ENCODE measurements around the gene SUMO2. TPM values are rescaled to one million over a fixed set of nuclear protein-coding genes. Genes with fewer than 3 reads are reported as not detected.

The SUMO2 gene
- total and polyA plus RNA-seq, 8 donors: 321 to 735 (median 651) TPM

DNA sequence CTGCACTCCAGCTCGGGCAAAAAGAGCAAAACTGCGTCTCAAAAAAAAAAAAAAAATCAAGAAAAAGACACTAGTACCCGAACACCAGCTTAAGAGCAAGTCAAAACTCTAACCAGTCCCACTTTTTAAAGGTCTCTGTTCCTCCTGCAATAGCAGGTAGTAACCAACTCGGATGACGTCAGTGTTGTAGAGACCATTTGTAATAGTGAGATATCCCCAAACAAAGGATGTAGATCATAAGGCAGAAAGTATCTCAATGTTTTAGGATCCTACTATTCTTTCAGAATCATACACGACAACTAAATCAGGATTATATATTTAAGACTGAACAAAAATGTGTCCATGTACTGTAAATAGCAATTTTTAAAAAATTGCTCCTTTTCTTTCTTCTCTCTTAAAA lies 30.8 kb downstream of the SUMO2 start:
- Histone ChIP-seq H3K9me3 (no peaks in the 10 kb centered on the region), H3K36me3 (peaks cover 0 to 16% of the 10 kb centered on the region in 2 donors), H3K27me3 (no peaks in the 10 kb centered on the region), H3K27ac (no peak overlapping the region), H3K4me3 (no peak overlapping the region), H3K4me1 (peaks cover 10 to 38% of the 10 kb centered on the region in 2 donors)
- DNase-seq: no peak
- intact Hi-C loops (cut with DNase I): no loop called here
- no peak for ATAC-seq
- TF ChIP-seq, protein P1, sequence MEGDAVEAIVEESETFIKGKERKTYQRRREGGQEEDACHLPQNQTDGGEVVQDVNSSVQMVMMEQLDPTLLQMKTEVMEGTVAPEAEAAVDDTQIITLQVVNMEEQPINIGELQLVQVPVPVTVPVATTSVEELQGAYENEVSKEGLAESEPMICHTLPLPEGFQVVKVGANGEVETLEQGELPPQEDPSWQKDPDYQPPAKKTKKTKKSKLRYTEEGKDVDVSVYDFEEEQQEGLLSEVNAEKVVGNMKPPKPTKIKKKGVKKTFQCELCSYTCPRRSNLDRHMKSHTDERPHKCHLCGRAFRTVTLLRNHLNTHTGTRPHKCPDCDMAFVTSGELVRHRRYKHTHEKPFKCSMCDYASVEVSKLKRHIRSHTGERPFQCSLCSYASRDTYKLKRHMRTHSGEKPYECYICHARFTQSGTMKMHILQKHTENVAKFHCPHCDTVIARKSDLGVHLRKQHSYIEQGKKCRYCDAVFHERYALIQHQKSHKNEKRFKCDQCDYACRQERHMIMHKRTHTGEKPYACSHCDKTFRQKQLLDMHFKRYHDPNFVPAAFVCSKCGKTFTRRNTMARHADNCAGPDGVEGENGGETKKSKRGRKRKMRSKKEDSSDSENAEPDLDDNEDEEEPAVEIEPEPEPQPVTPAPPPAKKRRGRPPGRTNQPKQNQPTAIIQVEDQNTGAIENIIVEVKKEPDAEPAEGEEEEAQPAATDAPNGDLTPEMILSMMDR (IDR thresholded peaks at IDR 0.05): no peak

DNA sequence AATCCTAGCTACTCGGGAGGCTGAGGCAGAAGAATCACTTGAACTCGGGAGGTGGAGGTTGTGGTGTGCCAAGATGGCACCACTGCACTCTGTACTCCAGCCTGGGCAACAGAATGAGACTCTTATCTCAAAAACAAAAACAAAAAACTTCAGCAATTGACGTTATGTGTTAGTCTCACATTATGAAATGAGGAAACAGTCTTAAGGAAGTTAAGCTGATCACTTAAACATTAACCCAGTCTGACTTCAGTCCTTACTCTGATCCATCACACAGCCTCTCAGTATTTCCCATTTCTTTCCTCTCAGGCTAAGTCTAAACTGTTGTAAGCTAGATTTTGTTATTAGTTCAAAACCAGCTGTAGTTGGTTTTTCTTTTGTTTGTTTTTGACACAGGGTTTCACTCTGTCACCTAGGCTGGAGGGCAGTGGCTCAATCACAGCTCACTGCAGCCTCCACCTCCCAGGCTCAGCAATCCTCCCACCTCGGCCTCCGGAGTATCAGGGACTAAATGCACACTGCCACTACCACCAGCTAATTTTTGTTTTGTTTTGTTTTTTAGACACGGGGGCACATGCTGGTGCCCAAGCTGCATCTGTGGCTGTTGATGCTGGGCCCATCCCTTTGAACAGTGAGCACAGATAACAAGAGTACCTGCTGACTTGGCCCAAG lies 34.7 kb downstream of the SUMO2 start:
- intact Hi-C loops (cut with DNase I): no loop called here
- DNase-seq: no peak
- H3K4me1 ChIP-seq: peaks cover 4 to 22% of the 10 kb centered on the region in 2 donors
- H3K4me3 ChIP-seq: no peak overlapping the region
- H3K36me3 ChIP-seq: peaks cover 0 to 55% of the 10 kb centered on the region in 2 donors
- TF ChIP-seq, protein P1 (IDR thresholded peaks at IDR 0.05): no peak
- H3K27me3 ChIP-seq: no peaks in the 10 kb centered on the region
- no peaks in the 10 kb centered on the region for H3K9me3 ChIP-seq
- peak overlapping the region; percentile 10 to 45 for H3K27ac ChIP-seq
- ATAC-seq: peak; percentile 70

DNA sequence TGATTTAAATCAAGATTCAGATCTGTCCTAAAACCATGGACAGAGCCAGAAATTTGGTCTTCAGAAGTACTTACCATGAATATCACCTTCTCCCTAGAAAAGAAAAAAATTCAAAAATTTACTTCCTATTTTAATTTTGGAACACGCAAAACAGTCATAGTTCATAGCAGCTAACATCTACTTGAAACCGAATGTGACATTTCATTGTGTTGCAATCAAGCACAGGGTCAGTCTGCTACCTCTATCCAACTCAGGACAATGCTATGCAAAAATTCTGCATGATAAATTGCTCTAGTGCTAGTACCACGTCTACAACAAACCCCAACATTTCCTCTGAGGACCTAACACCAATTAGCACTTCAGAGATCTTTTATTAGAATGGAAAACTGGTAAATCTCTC lies 36.2 kb downstream of the SUMO2 start:
- Histone ChIP-seq H3K9me3 (no peaks in the 10 kb centered on the region), H3K4me1 (peaks cover 0 to 11% of the 10 kb centered on the region in 2 donors), H3K27me3 (no peaks in the 10 kb centered on the region), H3K36me3 (peaks cover 0 to 66% of the 10 kb centered on the region in 2 donors), H3K27ac (peak overlapping the region in 1 of 2 donors; percentile 19), H3K4me3 (no peak overlapping the region)
- ATAC-seq (peak; percentile 37), DNase-seq (no peak)
- TF ChIP-seq, protein P1 (IDR thresholded peaks at IDR 0.05): no peak
- intact Hi-C loops (cut with DNase I): no loop called here

DNA sequence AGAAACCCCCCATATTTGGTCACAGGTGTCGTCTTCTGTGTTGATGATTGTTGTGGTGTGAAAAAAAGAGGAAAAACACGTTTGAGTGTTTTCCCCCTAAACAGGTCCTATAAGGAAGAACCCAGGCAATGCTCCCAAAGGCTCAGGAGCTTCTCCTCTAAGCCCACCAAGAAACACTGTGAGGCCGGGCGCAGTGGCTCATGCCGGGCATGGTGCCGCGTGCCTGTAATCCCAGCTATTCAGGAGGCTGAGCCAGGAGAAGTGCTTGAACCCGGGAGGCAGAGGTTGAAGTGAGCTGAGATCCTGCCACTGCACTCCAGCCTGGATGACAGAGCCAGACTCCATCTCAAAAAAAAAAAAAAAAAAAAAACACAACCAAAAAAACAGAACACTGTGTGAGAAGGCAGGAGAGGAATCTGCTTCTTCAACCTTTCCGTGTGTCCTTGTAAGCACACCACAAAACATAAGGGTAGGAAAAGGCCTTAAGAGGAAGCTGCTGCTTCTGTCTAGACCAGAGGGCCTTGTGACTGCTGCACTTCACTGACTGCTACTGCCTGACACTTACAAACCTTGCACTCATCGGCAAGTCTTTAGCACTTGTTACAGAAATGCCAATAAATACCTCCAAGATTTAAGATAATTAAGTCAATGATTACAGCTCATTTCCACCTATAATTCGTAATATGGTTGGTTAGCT lies 37.8 kb downstream of the SUMO2 start:
- no peak for DNase-seq
- no peak overlapping the region for H3K4me3 ChIP-seq
- ATAC-seq: peak; percentile 48
- H3K9me3 ChIP-seq: no peaks in the 10 kb centered on the region
- TF ChIP-seq, protein P1 (IDR thresholded peaks at IDR 0.05): no peak
- H3K4me1 ChIP-seq: peaks cover 0 to 16% of the 10 kb centered on the region in 2 donors
- intact Hi-C loops (cut with DNase I): no loop called here
- no peak overlapping the region for H3K27ac ChIP-seq
- no peaks in the 10 kb centered on the region for H3K27me3 ChIP-seq
- H3K36me3 ChIP-seq: peaks cover 0 to 82% of the 10 kb centered on the region in 2 donors

- TF ChIP-seq, protein P1 (IDR thresholded peaks at IDR 0.05): no peak
- no peak overlapping the region for H3K4me3 ChIP-seq
- H3K9me3 ChIP-seq: no peaks in the 10 kb centered on the region
Measured at GRCh38 chr17:75142236-75142971, 40.4 kb downstream of the SUMO2 start.

More at GRCh38 chr17:75142236-75142971, 40.4 kb downstream of the SUMO2 start:
- DNase-seq: no peak
- peaks cover 0 to 83% of the 10 kb centered on the region in 2 donors for H3K36me3 ChIP-seq
- intact Hi-C loops (cut with DNase I): no loop called here
- no peak overlapping the region for H3K27ac ChIP-seq
- no peak for ATAC-seq
- H3K4me1 ChIP-seq: peaks cover 0 to 5% of the 10 kb centered on the region in 2 donors
- no peaks in the 10 kb centered on the region for H3K27me3 ChIP-seq

Data from left lung (tissue), 10 donors.